GM12875 (cell line): ENCODE measurements around the gene OLFM3.

Source experiments
- H3K4me3 ChIP-seq: one replicate; pipeline ENCODE4 v1.5.1; 2011; ENCODE audit warnings: low read depth, low read length, control low read depth
- CTCF ChIP-seq: IDR thresholded peaks from 2 replicates; pipeline ENCODE4 v1.5.1; 2011; ENCODE audit warnings: low read depth, mild to moderate bottlenecking, control low read depth, inconsistent platforms, low read length, moderate library complexity, borderline replicate concordance; ENCODE audit not compliant: insufficient read depth

OLFM3 gene

GRCh38 chr1:101859941-101860340, 136.8 kb downstream of the OLFM3 start:
- H3K4me3 ChIP-seq, result no peak overlapping the region
- TF ChIP-seq CTCF, result no peak

- H3K4me3 ChIP-seq, result no peak overlapping the region
- TF ChIP-seq CTCF, result no peak
Observed at GRCh38 chr1:101854271-101854670, 142.5 kb downstream of the OLFM3 start.

GRCh38 chr1:101852936-101853335, 143.8 kb downstream of the OLFM3 start:
- H3K4me3 ChIP-seq, result no peak overlapping the region
- TF ChIP-seq CTCF, result no peak

GRCh38 chr1:101849356-101849755, 147.4 kb downstream of the OLFM3 start:
- TF ChIP-seq CTCF, result no peak

GRCh38 chr1:101847626-101848025, 149.1 kb downstream of the OLFM3 start:
- H3K4me3 ChIP-seq, result no peak overlapping the region
- no peak for TF ChIP-seq CTCF

More at GRCh38 chr1:101849356-101849755, 147.4 kb downstream of the OLFM3 start:
- H3K4me3 ChIP-seq, result no peak overlapping the region

GRCh38 chr1:101846820-101847219, 149.9 kb downstream of the OLFM3 start:
- H3K4me3 ChIP-seq, result no peak overlapping the region
- TF ChIP-seq CTCF, result no peak

- TF ChIP-seq CTCF, result no peak
- no peak overlapping the region for H3K4me3 ChIP-seq
Observed at GRCh38 chr1:101843160-101843559, 153.6 kb downstream of the OLFM3 start.
